SK-N-SH (cell line): ENCODE results near the gene RNPEPL1. TPM values are rescaled to one million over a fixed set of nuclear protein-coding genes. Genes with fewer than 3 reads are reported as not detected.
A peak's percentile ranks its signal among the peaks of the same experiment; 100 is the strongest.

Experiments
- CTCF ChIA-PET: fragments of 300-600, 350-600 bp; formaldehyde crosslinking; extraction: SDS; loops from one replicate; lab custom pipeline; 2021; lab: Yijun Ruan, JAX
- POLR2A ChIA-PET: fragments of 350-600 bp; sonication (Branson Sonifier 250); formaldehyde crosslinking; extraction: SDS; loops from one replicate; lab custom pipeline; 2020; ENCODE audit warnings: antibody characterized with exemption, inconsistent platforms; lab: Yijun Ruan, JAX
- DNase-seq: peaks from one replicate; pipeline ENCODE4 v3.0.0; 2012
- H2AFZ ChIP-seq: fragments of 200-600 bp; sonication (generic); 2 replicates; pipeline ENCODE4 v1.8.1; 2016; ENCODE audit warnings: antibody characterized with exemption, mild to moderate bottlenecking, low read depth
- H3F3A ChIP-seq: fragments of 200-600 bp; sonication (generic); replicated peaks from 2 replicates; pipeline ENCODE3; 2016; ENCODE audit warnings: antibody characterized with exemption, mild to moderate bottlenecking; ENCODE audit not compliant: insufficient read depth
- H3K27ac ChIP-seq, 2 experiments: fragments of 200-500 bp in 1 of 2; fragments of 200-600 bp in 1 of 2; sonication (Bioruptor generic) in 1 of 2; sonication (generic), shearing (Covaris generic) in 1 of 2; 2 replicates each; pipeline versions ENCODE4 v1.5.1 to v1.6.1; 2014 to 2016; ENCODE audit warnings: low read depth in 2 of 2, inconsistent platforms in 1 of 2, low read length in 1 of 2, mild to moderate bottlenecking in 1 of 2, mixed read lengths in 1 of 2
- H3K27me3 ChIP-seq: fragments of 200-600 bp; sonication (generic), shearing (Covaris generic); 2 replicates; pipeline ENCODE4 v1.6.1; 2016; ENCODE audit warnings: mixed run types; ENCODE audit not compliant: insufficient read depth
- H3K36me3 ChIP-seq, 2 experiments: fragments of 200-500 bp in 1 of 2; fragments of 200-600 bp in 1 of 2; sonication (Bioruptor generic) in 1 of 2; sonication (generic) in 1 of 2; replicated peaks in 1 of 2; 2 replicates each; pipeline versions ENCODE3 to v1.5.1; 2014 to 2016; ENCODE audit warnings: low read length in 1 of 2, mild to moderate bottlenecking in 1 of 2; ENCODE audit not compliant: insufficient read depth in 2 of 2, control insufficient read depth in 1 of 2
- H3K4me1 ChIP-seq, 2 experiments: fragments of 200-500 bp in 1 of 2; fragments of 200-600 bp in 1 of 2; sonication (Bioruptor generic) in 1 of 2; sonication (generic), shearing (Covaris generic) in 1 of 2; 2 replicates each; pipeline versions ENCODE4 v1.5.1 to v1.6.1; 2014 to 2016; ENCODE audit warnings: low read depth in 1 of 2, low read length in 1 of 2, mixed run types in 1 of 2; ENCODE audit not compliant: insufficient read depth in 2 of 2, control insufficient read depth in 1 of 2
- H3K4me2 ChIP-seq: fragments of 200-600 bp; sonication (generic), shearing (Covaris generic); 2 replicates; pipeline ENCODE4 v1.6.1; 2017; ENCODE audit warnings: mixed run types
- H3K4me3 ChIP-seq, 2 experiments: fragments of 200-500 bp in 1 of 2; fragments of 200-600 bp in 1 of 2; sonication (Bioruptor generic) in 1 of 2; sonication (generic), shearing (Covaris generic) in 1 of 2; 2 replicates each; pipeline versions ENCODE4 v1.5.1 to v1.8.1; 2014 to 2016; ENCODE audit warnings: low read depth in 2 of 2, inconsistent platforms in 1 of 2, low read length in 1 of 2, mild to moderate bottlenecking in 1 of 2, mixed read lengths in 1 of 2, moderate library complexity in 1 of 2
- H3K79me2 ChIP-seq: fragments of 200-600 bp; sonication (generic); 2 replicates; pipeline ENCODE4 v1.8.1; 2017; ENCODE audit warnings: mild to moderate bottlenecking; ENCODE audit not compliant: insufficient read depth
- H3K9ac ChIP-seq: fragments of 200-600 bp; sonication (generic); 2 replicates; pipeline ENCODE4 v1.6.1; 2017; ENCODE audit warnings: mixed run types
- H3K9me2 ChIP-seq: fragments of 200-600 bp; sonication (generic); 2 replicates; pipeline ENCODE4 v1.6.1; 2017; ENCODE audit warnings: mixed run types
- H3K9me3 ChIP-seq: fragments of 200-600 bp; sonication (generic); 2 replicates; pipeline ENCODE4 v1.6.1; 2017; ENCODE audit warnings: mixed run types, mild to moderate bottlenecking, moderate library complexity
- H4K20me1 ChIP-seq: fragments of 200-600 bp; sonication (generic); 2 replicates; pipeline ENCODE4 v1.6.1; 2017; ENCODE audit warnings: mild to moderate bottlenecking, mixed run types; ENCODE audit not compliant: insufficient read depth
- CHD2 ChIP-seq: fragments of 150-350 bp; IDR thresholded peaks from 2 replicates; pipeline ENCODE4 v1.6.1; 2018; ENCODE audit warnings: low read length; ENCODE audit not compliant: partially characterized antibody
- ELF1 ChIP-seq: IDR thresholded peaks from 2 replicates; pipeline ENCODE4 v1.4.0; 2012
- EZH2phosphoT487 ChIP-seq: fragments of 200-600 bp; sonication (generic); IDR thresholded peaks from 2 replicates; pipeline ENCODE4 v1.6.1; 2017; ENCODE audit warnings: low read depth, mixed run types, mild to moderate bottlenecking, antibody characterized with exemption, moderate library complexity, borderline replicate concordance
- FOXJ3 ChIP-seq: sonication (generic); formaldehyde crosslinking; IDR thresholded peaks from 2 replicates; pipeline ENCODE4 v1.5.1; 2020; ENCODE audit warnings: mild to moderate bottlenecking, missing genetic modification reagents
- FOXM1 ChIP-seq: IDR thresholded peaks from 2 replicates; pipeline ENCODE4 v1.4.0; 2012; ENCODE audit warnings: low read depth, mild to moderate bottlenecking
- GABPA ChIP-seq: IDR thresholded peaks from 2 replicates; pipeline ENCODE4 v1.4.0; 2012; ENCODE audit warnings: low read depth, mild to moderate bottlenecking
- GATA2 ChIP-seq: sonication (generic); formaldehyde crosslinking; IDR thresholded peaks from 2 replicates; pipeline ENCODE4 v1.5.0; 2020; ENCODE audit warnings: mild to moderate bottlenecking, missing genetic modification reagents
- MAX ChIP-seq: IDR thresholded peaks from 2 replicates; pipeline ENCODE4 v1.4.0; 2012; ENCODE audit warnings: low read depth
- PBX3 ChIP-seq: IDR thresholded peaks from 2 replicates; pipeline ENCODE4; 2012
- POLR2AphosphoS5 ChIP-seq: IDR thresholded peaks from 2 replicates; pipeline ENCODE4 v1.6.1; 2012; ENCODE audit warnings: low read depth, low read length
- RFX5 ChIP-seq: IDR thresholded peaks from 2 replicates; pipeline ENCODE4 v1.6.1; 2012; ENCODE audit warnings: mild to moderate bottlenecking, improper control_type of control experiment, low read length
- RXRA ChIP-seq: IDR thresholded peaks from 2 replicates; pipeline ENCODE4 v1.4.0; 2012; ENCODE audit warnings: low read depth, mild to moderate bottlenecking, borderline replicate concordance
- SMC3 ChIP-seq: IDR thresholded peaks from 2 replicates; pipeline ENCODE4 v1.6.1; 2012; ENCODE audit warnings: low read depth, low read length, improper control_type of control experiment
- TAF1 ChIP-seq: IDR thresholded peaks from 2 replicates; pipeline ENCODE4 v1.6.1; 2012; ENCODE audit warnings: low read depth, mild to moderate bottlenecking, low read length, moderate library complexity, borderline replicate concordance
- TCF12 ChIP-seq: IDR thresholded peaks from 2 replicates; pipeline ENCODE4 v1.4.0; 2012
- TEAD4 ChIP-seq: IDR thresholded peaks from 2 replicates; pipeline ENCODE4 v1.4.0; 2012; ENCODE audit warnings: mild to moderate bottlenecking, borderline replicate concordance; ENCODE audit not compliant: insufficient read depth
- USF1 ChIP-seq: IDR thresholded peaks from 2 replicates; pipeline ENCODE4 v1.4.0; 2012; ENCODE audit warnings: low read depth, borderline replicate concordance
- USF2 ChIP-seq: fragments of 150-350 bp; IDR thresholded peaks from 2 replicates; pipeline ENCODE4 v1.6.1; 2017; ENCODE audit warnings: antibody characterized with exemption, low read length, low read depth, borderline replicate concordance
- YY1 ChIP-seq: IDR thresholded peaks from 2 replicates; pipeline ENCODE4 v1.4.0; 2012; ENCODE audit warnings: low read depth, mild to moderate bottlenecking
- WGBS: methylation state at CpG from one replicate; pipeline ENCODE4 v1.1.6; 2017; ENCODE audit warnings: low lambda C conversion rate; 5-methylcytosine and 5-hydroxymethylcytosine counted together
- polyA plus RNA-seq, 3 experiments: library from polyadenylated mRNA; depleted of rRNA; stranded (reverse); fragments of >200 nt; gene quantifications; 2 replicates each; pipeline ENCODE4 v1.2.3, GENCODE V29; 2012
- TF ChIP-seq, protein P1 (sequence below): fragments of 200-600 bp; sonication (generic); IDR thresholded peaks from 2 replicates; pipeline ENCODE4 v1.6.1; 2017; ENCODE audit warnings: antibody characterized with exemption, mild to moderate bottlenecking, moderate library complexity
- TF ChIP-seq, protein P2 (sequence below): IDR thresholded peaks from 2 replicates; pipeline ENCODE4 v1.6.1; 2012; ENCODE audit warnings: mild to moderate bottlenecking, low read depth, low read length, moderate library complexity

RNPEPL1 gene
- polyA plus RNA-seq, 1 of the 3 experiments (the other 2 are of a cell fraction) = 14.3 TPM

- TF ChIP-seq USF2 (no peak), TAF1 (peak; percentile 71), EZH2phosphoT487 (no peak), ELF1 (0 out of 2 replicates have a peak, but pooled peaks have one; percentile 16), GABPA (no peak), CHD2 (no peak), GATA2 (no peak), PBX3 (0 out of 2 replicates have a peak, but pooled peaks have one; percentile 3), MAX (peak; percentile 100), POLR2AphosphoS5 (peak; percentile 82), FOXJ3 (CRISPR knock-in tag) (no peak)
- TF ChIP-seq, protein P1, sequence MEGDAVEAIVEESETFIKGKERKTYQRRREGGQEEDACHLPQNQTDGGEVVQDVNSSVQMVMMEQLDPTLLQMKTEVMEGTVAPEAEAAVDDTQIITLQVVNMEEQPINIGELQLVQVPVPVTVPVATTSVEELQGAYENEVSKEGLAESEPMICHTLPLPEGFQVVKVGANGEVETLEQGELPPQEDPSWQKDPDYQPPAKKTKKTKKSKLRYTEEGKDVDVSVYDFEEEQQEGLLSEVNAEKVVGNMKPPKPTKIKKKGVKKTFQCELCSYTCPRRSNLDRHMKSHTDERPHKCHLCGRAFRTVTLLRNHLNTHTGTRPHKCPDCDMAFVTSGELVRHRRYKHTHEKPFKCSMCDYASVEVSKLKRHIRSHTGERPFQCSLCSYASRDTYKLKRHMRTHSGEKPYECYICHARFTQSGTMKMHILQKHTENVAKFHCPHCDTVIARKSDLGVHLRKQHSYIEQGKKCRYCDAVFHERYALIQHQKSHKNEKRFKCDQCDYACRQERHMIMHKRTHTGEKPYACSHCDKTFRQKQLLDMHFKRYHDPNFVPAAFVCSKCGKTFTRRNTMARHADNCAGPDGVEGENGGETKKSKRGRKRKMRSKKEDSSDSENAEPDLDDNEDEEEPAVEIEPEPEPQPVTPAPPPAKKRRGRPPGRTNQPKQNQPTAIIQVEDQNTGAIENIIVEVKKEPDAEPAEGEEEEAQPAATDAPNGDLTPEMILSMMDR = no peak
- TF ChIP-seq, all 33 proteins: peak for 11
Measured at GRCh38 chr2:240560084-240560479, 8.2 kb upstream of the RNPEPL1 start, which contains the start of gene DUSP28 (continued).

GRCh38 chr2:240560480-240561324 is 7.6 kb upstream of the RNPEPL1 start:
- ChIA-PET POLR2A (interaction anchor here (0.7 to 2.1 kb wide), 7 partner anchors 9 to 312 kb away, joined by 3 to 19 read pairs (median 4); partner anchors contain the start of genes CAPN10, GPC1 and KIF1A), CTCF (interaction anchor here (0.7 to 1.8 kb wide), 4 partner anchors 25 to 291 kb away, joined by 3 to 7 read pairs (median 4); no protein-coding TSS in a partner anchor)
- Histone ChIP-seq H3K4me1 (peaks cover 28 to 35% of the 10 kb centered on the region in 2 experiments), H3K9me2 (no peaks in the 10 kb centered on the region), H3F3A (peaks cover 16% of the 10 kb centered on the region), H3K79me2 (peaks cover 51% of the 10 kb centered on the region), H2AFZ (peak overlapping the region; percentile 1; the same call in 1 of the 2 replicates), H3K36me3 (peaks cover 0 to 7% of the 10 kb centered on the region in 2 experiments), H3K27ac (peak overlapping the region; percentile 86 to 92), H4K20me1 (peaks cover 13% of the 10 kb centered on the region; the same call in 1 of the 2 replicates), H3K9ac (peak overlapping the region; percentile 97), H3K4me2 (peak overlapping the region; percentile 84), H3K9me3 (no peaks in the 10 kb centered on the region), H3K4me3 (peak overlapping the region; percentile 64 to 85), H3K27me3 (no peaks in the 10 kb centered on the region)
- WGBS = 0% methylated on average over 2 of the region's 101 CpGs
- peak; percentile 94 for DNase-seq
- no peak for TF ChIP-seq TCF12
- TF ChIP-seq MAX = peak; percentile 90
- no peak for TF ChIP-seq SMC3
- no peak for TF ChIP-seq RXRA
- no peak for TF ChIP-seq YY1
- TF ChIP-seq FOXM1 = no peak
- no peak for TF ChIP-seq USF1
- TF ChIP-seq TEAD4 = no peak
- TF ChIP-seq, protein P2, sequence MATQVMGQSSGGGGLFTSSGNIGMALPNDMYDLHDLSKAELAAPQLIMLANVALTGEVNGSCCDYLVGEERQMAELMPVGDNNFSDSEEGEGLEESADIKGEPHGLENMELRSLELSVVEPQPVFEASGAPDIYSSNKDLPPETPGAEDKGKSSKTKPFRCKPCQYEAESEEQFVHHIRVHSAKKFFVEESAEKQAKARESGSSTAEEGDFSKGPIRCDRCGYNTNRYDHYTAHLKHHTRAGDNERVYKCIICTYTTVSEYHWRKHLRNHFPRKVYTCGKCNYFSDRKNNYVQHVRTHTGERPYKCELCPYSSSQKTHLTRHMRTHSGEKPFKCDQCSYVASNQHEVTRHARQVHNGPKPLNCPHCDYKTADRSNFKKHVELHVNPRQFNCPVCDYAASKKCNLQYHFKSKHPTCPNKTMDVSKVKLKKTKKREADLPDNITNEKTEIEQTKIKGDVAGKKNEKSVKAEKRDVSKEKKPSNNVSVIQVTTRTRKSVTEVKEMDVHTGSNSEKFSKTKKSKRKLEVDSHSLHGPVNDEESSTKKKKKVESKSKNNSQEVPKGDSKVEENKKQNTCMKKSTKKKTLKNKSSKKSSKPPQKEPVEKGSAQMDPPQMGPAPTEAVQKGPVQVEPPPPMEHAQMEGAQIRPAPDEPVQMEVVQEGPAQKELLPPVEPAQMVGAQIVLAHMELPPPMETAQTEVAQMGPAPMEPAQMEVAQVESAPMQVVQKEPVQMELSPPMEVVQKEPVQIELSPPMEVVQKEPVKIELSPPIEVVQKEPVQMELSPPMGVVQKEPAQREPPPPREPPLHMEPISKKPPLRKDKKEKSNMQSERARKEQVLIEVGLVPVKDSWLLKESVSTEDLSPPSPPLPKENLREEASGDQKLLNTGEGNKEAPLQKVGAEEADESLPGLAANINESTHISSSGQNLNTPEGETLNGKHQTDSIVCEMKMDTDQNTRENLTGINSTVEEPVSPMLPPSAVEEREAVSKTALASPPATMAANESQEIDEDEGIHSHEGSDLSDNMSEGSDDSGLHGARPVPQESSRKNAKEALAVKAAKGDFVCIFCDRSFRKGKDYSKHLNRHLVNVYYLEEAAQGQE = no peak
- 0 out of 2 replicates have a peak, but pooled peaks have one; percentile 26 for TF ChIP-seq RFX5
